Panc1 (cell line): Measurements from ENCODE around the gene PRKD1. TPM values are rescaled to one million over a fixed set of nuclear protein-coding genes. Genes with fewer than 3 reads are reported as not detected.

Experiments used
- ATAC-seq: fragments of 200-7000 bp; cut with Tn5 transposase; 2 replicates; pipeline ENCODE4 v1.9.1; 2020; ENCODE audit warnings: mild to moderate bottlenecking, moderate library complexity
- BruUV-seq: library from RNA; stranded (reverse); fragments of 400-500 nt; replicated peaks from 2 replicates; lab custom pipeline; 2021; lab: Mats Ljungman, UMichigan
- CTCF ChIA-PET: fragments of 300-600 bp; sonication (Branson Sonifier 250); formaldehyde crosslinking; loops from one replicate; lab custom pipeline; 2022; ENCODE audit warnings: antibody characterized with exemption; lab: Charles Lee
- POLR2A ChIA-PET: fragments of 300-600 bp; sonication (Branson Sonifier 250); formaldehyde crosslinking; loops from one replicate; lab custom pipeline; 2022; ENCODE audit warnings: antibody characterized with exemption; lab: Charles Lee
- DNase-seq: peaks from one replicate; pipeline ENCODE4 v3.0.0-alpha.2; 2010; ENCODE audit warnings: low read depth, low spot score
- H3K27ac ChIP-seq: 2 replicates; pipeline ENCODE4 v1.5.1; 2011; ENCODE audit warnings: mild to moderate bottlenecking, low read length, inconsistent platforms
- H3K27me3 ChIP-seq: fragments of 200-500 bp; sonication (Bioruptor generic); 2 replicates; pipeline ENCODE4 v1.6.0; 2014; ENCODE audit warnings: low read length, inconsistent platforms; ENCODE audit not compliant: control insufficient read depth, insufficient read depth
- H3K36me3 ChIP-seq: fragments of 200-500 bp; sonication (Bioruptor generic); 2 replicates; pipeline ENCODE4 v1.5.1; 2014; ENCODE audit warnings: inconsistent platforms, mild to moderate bottlenecking, low read length, moderate library complexity; ENCODE audit not compliant: control insufficient read depth, insufficient read depth
- H3K4me1 ChIP-seq: 2 replicates; pipeline ENCODE4 v1.5.1; 2011; ENCODE audit warnings: inconsistent platforms, mild to moderate bottlenecking, low read length, moderate library complexity; ENCODE audit not compliant: control insufficient read depth, insufficient read depth
- H3K4me3 ChIP-seq, 2 experiments: 2 replicates each; pipeline ENCODE4 v1.5.1; 2011 to 2012; ENCODE audit warnings: low read depth in 2 of 2, low read length in 2 of 2, mild to moderate bottlenecking in 2 of 2, inconsistent platforms in 1 of 2, moderate library complexity in 1 of 2
- H3K9me3 ChIP-seq: fragments of 200-500 bp; sonication (Bioruptor generic); 2 replicates; pipeline ENCODE4 v1.5.1; 2014; ENCODE audit warnings: low read depth, mild to moderate bottlenecking, inconsistent platforms, low read length, moderate library complexity; ENCODE audit not compliant: control insufficient read depth, insufficient read depth
- POLR2AphosphoS5 ChIP-seq: IDR thresholded peaks from 2 replicates; pipeline ENCODE4 v1.6.1; 2012; ENCODE audit warnings: mild to moderate bottlenecking, low read depth, low read length, moderate library complexity
- SIN3A ChIP-seq: IDR thresholded peaks from 2 replicates; pipeline ENCODE4 v1.6.1; 2012; ENCODE audit warnings: low read depth, mild to moderate bottlenecking, low read length, moderate library complexity, borderline replicate concordance; ENCODE audit not compliant: insufficient read depth
- TCF7L2 ChIP-seq: IDR thresholded peaks from 2 replicates; pipeline ENCODE4 v1.6.1; 2011; ENCODE audit warnings: mild to moderate bottlenecking, low read depth, low read length, inconsistent platforms
- in situ Hi-C: cut with HindIII; loops from 2 replicates; pipeline ENCODE4 v1.10.0; 2016; ENCODE audit warnings: low sequenced_read_pairs, low pct_unique_long_range_greater_than_20kb
- intact Hi-C: fragments of 100-400 bp; cut with micrococcal nuclease; formaldehyde crosslinking; loops from one replicate; pipeline ENCODE4 v1.10.0; 2022; ENCODE audit not compliant: unreplicated experiment
- total RNA-seq: library from RNA; stranded (reverse); gene quantifications from one replicate; pipeline ENCODE4 v1.2.1, GENCODE V29; 2021; ENCODE audit not compliant: unreplicated experiment
- TF ChIP-seq, protein P1 (sequence below), 2 experiments: IDR thresholded peaks; 2 replicates each; pipeline ENCODE4 v1.6.1; 2011 to 2012; ENCODE audit warnings: low read depth in 2 of 2, control low read depth in 1 of 2, low read length in 1 of 2, mild to moderate bottlenecking in 1 of 2, moderate library complexity in 1 of 2; ENCODE audit not compliant: insufficient read depth in 1 of 2
- TF ChIP-seq, protein P2 (sequence below): fragments of 450-650 bp; IDR thresholded peaks from 2 replicates; pipeline ENCODE4 v1.5.1; 2017; ENCODE audit warnings: mild to moderate bottlenecking

Gene PRKD1
- total RNA-seq, 1 experiment from 2014 or later = 8.2 TPM

DNA sequence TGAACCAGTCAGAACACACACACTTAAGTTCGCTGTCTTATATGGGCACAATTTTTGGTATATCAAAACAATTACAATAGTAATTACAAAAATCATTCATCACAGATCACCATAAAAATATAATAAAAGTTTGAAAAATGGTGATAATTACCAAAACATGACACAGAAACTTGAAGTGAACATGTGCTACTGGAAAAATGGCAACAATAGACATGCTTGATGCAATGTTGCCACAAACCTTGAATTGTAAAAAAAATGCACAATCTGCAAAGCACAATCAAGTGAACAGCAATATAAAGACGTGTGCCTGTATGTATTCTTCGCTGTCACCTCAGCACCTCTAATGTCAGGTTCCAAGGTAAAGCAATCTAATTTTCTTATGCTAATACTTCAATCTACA is 117.6 kb downstream of the PRKD1 start:
- H3K9me3 ChIP-seq = no peaks in the 10 kb centered on the region
- no peaks in the 10 kb centered on the region for H3K27me3 ChIP-seq
- no peak for TF ChIP-seq POLR2AphosphoS5
- TF ChIP-seq, protein P1, sequence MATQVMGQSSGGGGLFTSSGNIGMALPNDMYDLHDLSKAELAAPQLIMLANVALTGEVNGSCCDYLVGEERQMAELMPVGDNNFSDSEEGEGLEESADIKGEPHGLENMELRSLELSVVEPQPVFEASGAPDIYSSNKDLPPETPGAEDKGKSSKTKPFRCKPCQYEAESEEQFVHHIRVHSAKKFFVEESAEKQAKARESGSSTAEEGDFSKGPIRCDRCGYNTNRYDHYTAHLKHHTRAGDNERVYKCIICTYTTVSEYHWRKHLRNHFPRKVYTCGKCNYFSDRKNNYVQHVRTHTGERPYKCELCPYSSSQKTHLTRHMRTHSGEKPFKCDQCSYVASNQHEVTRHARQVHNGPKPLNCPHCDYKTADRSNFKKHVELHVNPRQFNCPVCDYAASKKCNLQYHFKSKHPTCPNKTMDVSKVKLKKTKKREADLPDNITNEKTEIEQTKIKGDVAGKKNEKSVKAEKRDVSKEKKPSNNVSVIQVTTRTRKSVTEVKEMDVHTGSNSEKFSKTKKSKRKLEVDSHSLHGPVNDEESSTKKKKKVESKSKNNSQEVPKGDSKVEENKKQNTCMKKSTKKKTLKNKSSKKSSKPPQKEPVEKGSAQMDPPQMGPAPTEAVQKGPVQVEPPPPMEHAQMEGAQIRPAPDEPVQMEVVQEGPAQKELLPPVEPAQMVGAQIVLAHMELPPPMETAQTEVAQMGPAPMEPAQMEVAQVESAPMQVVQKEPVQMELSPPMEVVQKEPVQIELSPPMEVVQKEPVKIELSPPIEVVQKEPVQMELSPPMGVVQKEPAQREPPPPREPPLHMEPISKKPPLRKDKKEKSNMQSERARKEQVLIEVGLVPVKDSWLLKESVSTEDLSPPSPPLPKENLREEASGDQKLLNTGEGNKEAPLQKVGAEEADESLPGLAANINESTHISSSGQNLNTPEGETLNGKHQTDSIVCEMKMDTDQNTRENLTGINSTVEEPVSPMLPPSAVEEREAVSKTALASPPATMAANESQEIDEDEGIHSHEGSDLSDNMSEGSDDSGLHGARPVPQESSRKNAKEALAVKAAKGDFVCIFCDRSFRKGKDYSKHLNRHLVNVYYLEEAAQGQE (IDR thresholded peaks at IDR 0.05; ENCODE audit: insufficient read depth in 1 of 2, low read depth in 2 of 2, low read length in 1 of 2) = no peak
- TF ChIP-seq, protein P2, sequence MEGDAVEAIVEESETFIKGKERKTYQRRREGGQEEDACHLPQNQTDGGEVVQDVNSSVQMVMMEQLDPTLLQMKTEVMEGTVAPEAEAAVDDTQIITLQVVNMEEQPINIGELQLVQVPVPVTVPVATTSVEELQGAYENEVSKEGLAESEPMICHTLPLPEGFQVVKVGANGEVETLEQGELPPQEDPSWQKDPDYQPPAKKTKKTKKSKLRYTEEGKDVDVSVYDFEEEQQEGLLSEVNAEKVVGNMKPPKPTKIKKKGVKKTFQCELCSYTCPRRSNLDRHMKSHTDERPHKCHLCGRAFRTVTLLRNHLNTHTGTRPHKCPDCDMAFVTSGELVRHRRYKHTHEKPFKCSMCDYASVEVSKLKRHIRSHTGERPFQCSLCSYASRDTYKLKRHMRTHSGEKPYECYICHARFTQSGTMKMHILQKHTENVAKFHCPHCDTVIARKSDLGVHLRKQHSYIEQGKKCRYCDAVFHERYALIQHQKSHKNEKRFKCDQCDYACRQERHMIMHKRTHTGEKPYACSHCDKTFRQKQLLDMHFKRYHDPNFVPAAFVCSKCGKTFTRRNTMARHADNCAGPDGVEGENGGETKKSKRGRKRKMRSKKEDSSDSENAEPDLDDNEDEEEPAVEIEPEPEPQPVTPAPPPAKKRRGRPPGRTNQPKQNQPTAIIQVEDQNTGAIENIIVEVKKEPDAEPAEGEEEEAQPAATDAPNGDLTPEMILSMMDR = no peak
- no peak for TF ChIP-seq TCF7L2
- TF ChIP-seq SIN3A = no peak
- BruUV-seq = no TSS peak
- DNase-seq (no peak), ATAC-seq (no peak)
- H3K4me3 ChIP-seq = no peak overlapping the region
- H3K27ac ChIP-seq = no peak overlapping the region
- intact Hi-C loops (no loop called here), in situ Hi-C loops (no loop called here)
- no peaks in the 10 kb centered on the region; the same call in none of the 2 replicates for H3K4me1 ChIP-seq
- CTCF ChIA-PET = no interaction called here
- H3K36me3 ChIP-seq = no peaks in the 10 kb centered on the region
- POLR2A ChIA-PET = no interaction called here

DNA sequence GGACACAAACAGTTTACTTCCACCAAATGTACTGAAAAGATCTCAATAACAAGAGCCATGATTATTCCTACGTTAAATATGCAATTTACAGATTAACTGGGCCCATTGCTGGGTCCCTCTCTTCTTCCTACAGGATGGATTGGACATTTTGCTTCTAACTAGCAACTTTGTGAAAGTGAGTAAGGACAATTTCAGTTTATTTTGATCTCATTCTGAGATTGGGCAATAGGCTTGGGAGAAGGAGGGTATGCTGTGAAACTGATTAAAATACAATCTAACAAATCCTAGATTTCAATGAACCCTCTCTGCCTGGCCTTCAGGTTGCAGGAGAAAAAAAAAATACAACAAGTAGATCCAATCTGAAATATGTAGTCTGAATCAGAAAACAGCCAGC is 121.5 kb downstream of the PRKD1 start:
- Histone ChIP-seq H3K27ac (peak overlapping the region; percentile 29; the same call in 1 of the 2 replicates), H3K4me3 (no peak overlapping the region), H3K36me3 (no peaks in the 10 kb centered on the region), H3K4me1 (no peaks in the 10 kb centered on the region; the same call in none of the 2 replicates), H3K27me3 (no peaks in the 10 kb centered on the region), H3K9me3 (no peaks in the 10 kb centered on the region)
- TF ChIP-seq, protein P1 (IDR thresholded peaks at IDR 0.05; ENCODE audit: insufficient read depth in 1 of 2, low read depth in 2 of 2, low read length in 1 of 2) = no peak
- TF ChIP-seq TCF7L2 = no peak
- no peak for TF ChIP-seq SIN3A
- TF ChIP-seq, protein P2 = no peak
- no peak for TF ChIP-seq POLR2AphosphoS5
- POLR2A ChIA-PET = no interaction called here
- DNase-seq (no peak), ATAC-seq (no peak)
- CTCF ChIA-PET = no interaction called here
- in situ Hi-C loops (no loop called here), intact Hi-C loops (no loop called here)
- no TSS peak for BruUV-seq
